GM18499 (cell line): ENCODE results near the gene TRAF5.
"Not testable (repeated sequence)": the region's sequence is repeated elsewhere in the genome, so short reads cannot be mapped to it uniquely, and the experiment has no call there.

ENCODE experiments used
- ATAC-seq: cut with Tn5 transposase; IDR thresholded peaks from one replicate; pipeline ENCODE4 v1.9.1; 2021; ENCODE audit warnings: moderate number of reproducible peaks; ENCODE audit not compliant: insufficient read depth, unreplicated experiment

The TRAF5 gene, protein sequence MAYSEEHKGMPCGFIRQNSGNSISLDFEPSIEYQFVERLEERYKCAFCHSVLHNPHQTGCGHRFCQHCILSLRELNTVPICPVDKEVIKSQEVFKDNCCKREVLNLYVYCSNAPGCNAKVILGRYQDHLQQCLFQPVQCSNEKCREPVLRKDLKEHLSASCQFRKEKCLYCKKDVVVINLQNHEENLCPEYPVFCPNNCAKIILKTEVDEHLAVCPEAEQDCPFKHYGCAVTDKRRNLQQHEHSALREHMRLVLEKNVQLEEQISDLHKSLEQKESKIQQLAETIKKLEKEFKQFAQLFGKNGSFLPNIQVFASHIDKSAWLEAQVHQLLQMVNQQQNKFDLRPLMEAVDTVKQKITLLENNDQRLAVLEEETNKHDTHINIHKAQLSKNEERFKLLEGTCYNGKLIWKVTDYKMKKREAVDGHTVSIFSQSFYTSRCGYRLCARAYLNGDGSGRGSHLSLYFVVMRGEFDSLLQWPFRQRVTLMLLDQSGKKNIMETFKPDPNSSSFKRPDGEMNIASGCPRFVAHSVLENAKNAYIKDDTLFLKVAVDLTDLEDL

DNA sequence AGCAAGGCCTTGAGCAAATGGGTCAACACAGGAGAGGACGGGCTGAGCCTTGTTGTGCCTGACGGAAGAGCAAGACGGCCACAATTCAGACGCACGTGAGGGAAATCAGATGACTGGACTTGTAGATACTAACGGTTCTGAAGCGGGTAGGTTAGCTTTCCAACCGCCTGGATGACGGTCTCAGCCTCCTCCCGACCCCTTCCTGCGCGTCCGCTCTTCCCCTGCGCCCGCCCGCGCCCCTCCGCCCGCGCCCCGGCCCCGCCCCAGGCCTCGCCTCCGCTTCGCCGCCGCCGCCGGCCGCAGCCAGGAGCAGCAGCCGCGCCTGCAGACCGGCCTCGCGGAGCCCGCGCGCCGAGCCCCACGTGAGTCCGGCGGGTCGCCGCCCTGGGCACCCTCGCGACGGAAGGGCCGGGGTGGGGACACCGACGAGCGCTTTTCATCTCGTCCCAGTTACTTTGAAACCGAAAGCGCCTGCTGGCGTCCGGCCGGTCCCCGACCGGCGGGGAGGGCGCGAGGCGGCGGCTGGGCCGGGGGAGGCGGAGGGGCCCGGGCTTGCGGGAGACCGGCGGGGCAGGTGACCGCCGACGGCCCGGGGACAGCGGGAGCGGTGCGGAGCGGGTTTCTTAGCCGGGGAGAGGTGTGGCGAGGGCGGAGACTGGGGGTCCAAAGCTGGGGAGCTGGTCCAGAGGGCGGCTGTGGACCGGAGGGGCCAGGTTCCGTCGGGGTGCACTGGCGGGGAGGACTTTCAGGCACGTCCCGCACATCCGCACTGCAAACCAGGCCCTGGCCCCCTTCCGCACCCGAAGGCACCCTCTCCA lies at the start of gene TRAF5:
TRAF5 (plus strand) TSS at position 306 of the 818 bp plus-strand sequence. CDS start 26,407 bp downstream, outside the sequence.
- ATAC-seq = no peak

DNA sequence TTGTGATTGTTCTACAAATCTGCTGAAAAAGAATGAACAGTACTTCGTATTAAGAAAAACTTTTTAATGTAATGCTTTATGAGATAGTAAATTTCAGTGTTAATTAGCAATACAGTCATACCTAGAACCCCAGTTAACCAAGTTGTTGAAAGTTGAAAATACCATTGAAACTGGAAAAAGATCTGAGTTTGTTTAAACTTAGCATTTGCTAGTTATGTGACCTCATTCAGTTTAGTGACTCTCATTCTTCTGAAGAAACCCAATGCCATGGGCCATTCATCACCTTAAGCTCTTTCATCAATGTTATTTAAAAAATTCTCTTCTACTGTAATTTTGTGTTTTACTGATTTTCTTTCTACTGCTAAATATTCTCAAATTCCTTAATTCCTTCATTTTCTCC lies 47.3 kb upstream of the TRAF5 start:
- no peak for ATAC-seq

DNA sequence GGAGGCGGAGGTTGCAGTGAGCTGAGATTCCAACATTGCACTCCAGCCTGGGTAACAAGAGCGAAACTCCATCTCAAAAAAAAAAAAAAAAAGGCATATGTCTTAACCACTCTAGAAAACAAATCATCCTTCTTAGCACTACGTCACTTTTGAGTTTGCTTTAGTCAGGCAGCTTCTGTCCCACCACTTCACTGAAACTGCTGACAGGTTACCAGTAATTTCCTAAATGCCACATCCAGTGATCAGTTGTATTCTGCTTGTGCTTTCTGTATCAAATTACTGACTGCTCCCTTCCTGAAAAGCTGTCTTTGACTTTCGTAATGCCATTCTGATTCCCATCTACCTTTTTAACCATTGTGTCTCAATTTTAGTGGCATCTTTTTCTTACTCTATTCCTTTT lies 45.7 kb upstream of the TRAF5 start:
- no peak for ATAC-seq

DNA sequence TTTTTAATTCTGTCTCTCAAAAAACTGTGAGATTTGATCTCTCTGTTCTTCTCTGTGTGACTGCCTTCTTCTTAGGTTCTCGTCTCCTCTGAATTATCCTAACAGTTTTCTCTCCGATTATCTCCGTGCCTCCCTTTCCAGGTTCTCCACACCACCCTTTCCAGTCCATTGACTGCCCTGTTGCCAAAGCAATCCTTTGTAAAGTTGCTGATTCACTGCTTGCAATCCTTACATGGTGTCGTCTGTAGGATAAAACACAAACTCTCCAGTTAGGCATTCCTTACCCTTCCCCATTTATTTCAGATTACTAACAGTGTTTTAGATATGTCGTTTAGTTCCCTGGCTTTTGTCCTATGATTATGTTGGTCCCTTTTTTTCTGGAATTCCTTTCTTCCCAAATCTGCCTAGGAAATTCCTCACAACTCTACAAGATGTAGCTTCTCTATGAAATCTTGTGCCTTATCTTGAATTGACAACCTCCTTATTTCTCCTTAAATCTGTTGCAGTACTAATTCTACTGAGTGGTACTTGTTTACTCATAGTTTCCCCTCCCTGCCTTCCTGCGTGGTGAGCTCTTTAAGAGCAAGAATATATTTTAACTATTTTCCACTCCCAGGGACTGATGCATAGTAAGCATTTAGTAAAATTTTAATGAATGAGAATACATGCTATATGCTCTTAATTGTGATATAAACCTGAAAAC lies 45.2 kb upstream of the TRAF5 start:
- ATAC-seq = no peak

DNA sequence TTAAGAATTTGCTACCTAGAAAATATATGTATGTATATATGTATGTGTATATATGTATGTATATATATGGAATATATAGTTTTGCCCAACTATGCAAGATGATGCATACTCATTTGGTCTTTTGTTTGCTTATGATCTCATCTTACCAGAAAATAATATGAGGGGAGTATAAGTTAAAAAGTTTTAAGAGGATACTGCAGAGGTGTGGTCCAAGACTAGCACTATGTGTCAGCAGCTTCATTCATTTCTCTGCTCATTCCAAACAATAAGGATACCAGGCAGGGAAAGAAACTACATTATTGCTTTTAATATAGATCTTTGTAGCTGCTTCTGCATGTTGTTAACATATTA lies 44.6 kb upstream of the TRAF5 start:
- ATAC-seq = no peak

DNA sequence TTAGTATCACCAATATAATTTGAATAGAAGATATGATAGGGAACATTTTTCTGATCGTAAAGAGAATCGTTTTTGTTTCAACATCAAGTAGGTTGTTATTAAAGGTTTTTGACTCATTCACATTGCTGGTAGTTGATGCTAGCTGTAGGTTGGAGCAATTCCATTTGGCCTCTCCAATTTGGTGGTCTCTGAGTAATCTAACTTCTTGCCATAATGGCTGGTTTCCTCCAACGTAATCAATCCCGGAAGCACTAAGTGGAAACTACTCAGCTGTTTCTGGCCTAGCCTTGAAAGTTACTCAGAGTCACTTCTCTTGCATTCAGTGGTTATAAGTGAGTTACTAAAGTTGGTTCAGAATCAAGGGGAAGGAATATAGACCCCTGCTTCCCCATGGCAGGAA lies 41.4 kb upstream of the TRAF5 start:
- ATAC-seq = no peak

DNA sequence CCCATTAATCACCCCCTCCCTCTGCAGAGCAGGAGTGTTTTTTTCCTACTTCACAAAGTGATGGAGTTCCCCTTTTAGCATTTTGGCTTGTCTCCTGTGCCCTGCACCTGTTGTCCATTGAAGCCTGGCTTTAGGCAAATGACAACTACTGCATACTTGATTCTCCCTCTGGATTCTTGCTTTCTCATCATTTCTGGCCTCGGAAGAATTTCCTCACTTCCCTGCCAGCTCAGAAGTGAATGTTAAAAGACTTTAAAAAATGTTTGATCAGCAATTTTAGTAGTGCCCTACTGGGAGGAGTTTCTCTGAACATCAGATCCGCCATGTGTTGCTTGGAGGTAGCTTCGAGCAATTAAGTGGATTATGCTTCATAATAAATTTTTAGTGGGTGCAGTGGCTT lies 39.4 kb upstream of the TRAF5 start:
- ATAC-seq = no peak

GRCh38 chr1:211292411-211292810 lies 34.2 kb upstream of the TRAF5 start:
- ATAC-seq = no peak

DNA sequence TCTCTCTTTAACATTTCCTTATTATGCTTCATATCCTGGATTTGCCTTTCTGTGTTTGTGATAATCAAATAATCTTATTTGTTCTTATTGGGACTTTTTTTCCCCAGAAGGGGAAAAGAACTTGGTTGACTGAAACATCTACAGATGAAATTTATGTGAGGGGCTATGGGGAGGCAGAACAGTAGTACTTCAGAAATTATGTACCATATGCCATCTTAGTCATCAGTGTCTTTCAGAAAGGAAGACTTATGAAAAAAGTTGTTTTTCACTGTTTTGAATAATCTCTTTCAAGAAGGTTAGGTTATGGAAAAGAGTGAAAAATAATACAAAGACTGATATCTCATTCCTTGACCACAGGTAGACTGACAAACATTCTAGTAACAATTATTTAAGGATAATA lies 30.2 kb upstream of the TRAF5 start:
- ATAC-seq = no peak

DNA sequence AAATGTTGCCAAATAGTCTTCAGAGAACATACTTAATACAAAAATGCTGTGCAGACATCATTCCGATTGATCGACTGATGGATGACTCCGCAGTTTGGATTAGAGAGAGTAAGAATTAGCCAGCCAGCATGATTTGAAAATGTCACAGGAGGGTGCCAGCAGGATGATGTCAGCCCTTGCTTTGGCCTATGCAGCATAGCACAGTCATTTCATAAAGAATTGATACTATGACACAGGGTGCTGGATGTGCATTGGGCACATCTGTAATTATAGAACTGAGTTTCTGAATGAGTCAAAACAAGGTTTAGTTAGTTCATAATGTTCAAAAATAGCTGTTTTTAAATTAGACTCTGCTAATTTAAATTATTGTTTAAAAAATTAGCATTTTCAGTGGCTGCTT lies 21.6 kb upstream of the TRAF5 start:
- peak; percentile 96 for ATAC-seq

DNA sequence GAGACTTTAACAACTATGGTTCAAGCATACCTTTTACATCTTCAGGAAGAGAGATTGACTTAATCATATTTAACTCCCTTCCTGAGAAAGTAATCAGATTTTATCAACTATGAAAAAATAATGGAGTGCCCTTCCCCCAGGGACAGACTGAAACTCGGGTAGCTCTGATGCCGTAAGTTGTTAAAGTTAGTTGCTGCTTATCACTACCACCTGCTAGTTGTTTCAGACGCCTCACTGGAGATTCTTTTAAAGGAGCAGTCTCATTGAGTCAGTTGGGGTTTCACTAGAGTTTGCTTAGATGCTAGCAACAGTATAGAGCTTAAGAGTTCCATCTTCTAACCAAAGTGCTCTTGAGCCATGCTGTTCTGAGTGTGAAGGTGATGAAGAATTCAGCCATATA lies 17.0 kb upstream of the TRAF5 start:
- no peak for ATAC-seq

GRCh38 chr1:211313392-211313791 lies 13.2 kb upstream of the TRAF5 start:
- ATAC-seq = no peak

DNA sequence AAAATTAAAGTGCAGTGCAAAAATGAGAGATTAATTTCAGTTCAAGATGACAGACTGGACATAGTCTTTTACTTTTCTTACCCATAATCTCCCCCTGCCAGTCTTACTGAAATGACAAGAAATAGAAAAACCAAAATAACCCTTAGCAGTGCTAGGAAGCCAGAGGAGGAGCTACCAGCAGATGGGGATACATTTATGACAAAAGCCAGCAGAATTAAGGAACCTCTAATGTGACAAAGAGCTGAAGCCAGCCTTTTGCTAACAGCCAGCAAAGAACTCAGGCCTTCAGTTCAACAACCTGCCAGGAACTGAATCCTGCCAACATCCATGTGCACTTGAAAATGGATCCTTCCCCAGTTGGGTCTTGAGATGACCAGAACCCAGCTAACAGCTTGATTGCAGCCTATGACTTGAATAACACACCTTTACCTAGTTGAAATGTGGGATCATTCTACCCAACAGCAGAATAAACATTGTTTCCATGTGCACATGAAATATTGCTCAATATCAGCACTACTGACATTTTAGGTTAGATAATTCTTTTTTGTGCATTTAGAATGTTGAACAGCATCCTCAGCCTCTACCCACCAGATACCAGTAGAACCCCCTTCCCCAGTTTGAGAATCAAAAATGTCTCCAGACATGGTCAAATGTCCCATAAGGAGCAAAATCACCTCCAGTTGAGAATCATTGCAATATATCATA lies 7.9 kb upstream of the TRAF5 start:
- no peak for ATAC-seq

DNA sequence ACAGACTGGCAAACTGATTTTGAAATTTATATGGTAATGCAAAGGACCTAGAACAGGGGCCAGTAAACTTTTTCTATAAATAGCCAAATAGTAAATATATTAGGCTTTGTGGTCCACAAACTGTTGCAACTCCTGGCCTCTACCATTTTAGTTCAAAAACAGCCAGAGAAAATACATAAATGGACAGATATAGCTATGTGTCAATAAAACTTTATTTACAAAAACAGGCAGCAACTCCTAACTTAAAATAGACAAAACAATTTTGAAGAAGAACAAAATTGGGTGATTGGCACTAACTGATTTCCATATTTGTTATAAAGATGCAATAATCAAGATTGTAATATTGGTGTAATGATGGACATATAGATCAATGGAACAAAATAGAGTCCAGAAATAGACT lies 6.7 kb upstream of the TRAF5 start:
- ATAC-seq = no peak

GRCh38 chr1:211320980-211321379 lies 5.7 kb upstream of the TRAF5 start:
- no peak for ATAC-seq

GRCh38 chr1:211321646-211322045 lies 5.0 kb upstream of the TRAF5 start:
- not testable (repeated sequence) for ATAC-seq

GRCh38 chr1:211323156-211324063 lies 3.2 kb upstream of the TRAF5 start:
- peak; percentile 54 for ATAC-seq

DNA sequence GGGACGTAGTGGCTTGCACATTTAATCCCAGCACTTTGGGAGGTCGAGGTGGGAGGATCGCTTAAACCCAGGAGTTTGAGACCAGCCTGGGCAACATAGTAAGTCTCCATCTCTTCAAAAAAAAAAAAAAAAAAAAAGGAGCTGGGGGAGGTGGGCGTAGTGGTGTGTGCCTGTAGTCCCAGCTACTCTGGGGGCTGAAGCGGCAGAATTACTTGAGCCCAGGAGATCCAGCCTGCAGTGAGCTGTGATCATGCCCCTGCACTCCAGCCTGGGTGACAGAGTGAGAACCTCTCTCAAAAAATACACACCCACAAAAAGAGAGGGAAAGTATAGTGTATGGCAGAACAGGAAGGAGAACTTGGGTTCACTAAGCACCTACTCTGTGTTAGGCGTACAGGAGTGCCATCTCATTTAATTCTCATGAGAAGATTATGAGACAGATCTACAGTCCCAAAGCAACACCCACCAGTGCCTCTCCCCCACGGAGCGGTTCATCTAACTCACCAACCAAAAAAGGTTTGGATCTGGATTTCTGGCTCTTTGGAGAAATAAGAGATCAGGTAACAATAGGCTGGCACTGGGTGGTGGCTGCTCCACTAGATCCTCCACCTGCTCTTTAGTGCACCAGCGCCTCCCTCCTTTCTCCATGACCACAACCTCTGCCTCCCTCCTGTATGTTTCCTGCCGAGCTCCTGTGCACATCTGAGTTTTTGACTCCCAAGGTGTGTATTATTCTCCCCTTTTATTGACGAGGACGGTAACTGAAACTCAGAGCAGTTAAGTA lies 1.4 kb upstream of the TRAF5 start:
- no peak for ATAC-seq
